ENCODE results near the gene PGAM2.

Gene PGAM2

GRCh38 chr7:44063894-44064651, 1.3 kb downstream of the PGAM2 start:
- no peak for DNase-seq

GRCh38 chr7:44063547-44063893, 1.8 kb downstream of the PGAM2 start:
- no peak for DNase-seq

DNA sequence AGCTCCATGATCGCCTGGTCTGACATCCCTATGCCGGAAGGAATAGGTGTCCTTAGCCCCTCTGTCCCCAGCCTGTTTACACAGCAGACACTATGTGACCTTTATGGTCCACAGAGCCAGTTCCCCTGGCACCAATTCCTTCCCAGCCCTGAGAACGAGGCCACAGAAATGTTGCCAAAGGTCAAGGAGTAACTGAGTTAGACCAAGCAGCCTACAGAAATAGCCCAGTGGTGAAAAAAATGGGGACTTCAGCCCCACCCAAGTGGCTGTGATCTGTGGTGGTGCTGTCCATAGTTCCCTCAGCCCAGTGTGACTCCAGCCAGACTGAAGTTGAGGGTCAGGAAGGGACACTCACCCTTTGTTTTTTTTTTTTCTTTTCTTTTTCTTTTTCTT, 2.5 kb downstream of the PGAM2 start:
- no peak for DNase-seq

- DNase-seq, result no peak
Measured at GRCh38 chr7:44062180-44062902, 3.0 kb downstream of the PGAM2 start.

DNA sequence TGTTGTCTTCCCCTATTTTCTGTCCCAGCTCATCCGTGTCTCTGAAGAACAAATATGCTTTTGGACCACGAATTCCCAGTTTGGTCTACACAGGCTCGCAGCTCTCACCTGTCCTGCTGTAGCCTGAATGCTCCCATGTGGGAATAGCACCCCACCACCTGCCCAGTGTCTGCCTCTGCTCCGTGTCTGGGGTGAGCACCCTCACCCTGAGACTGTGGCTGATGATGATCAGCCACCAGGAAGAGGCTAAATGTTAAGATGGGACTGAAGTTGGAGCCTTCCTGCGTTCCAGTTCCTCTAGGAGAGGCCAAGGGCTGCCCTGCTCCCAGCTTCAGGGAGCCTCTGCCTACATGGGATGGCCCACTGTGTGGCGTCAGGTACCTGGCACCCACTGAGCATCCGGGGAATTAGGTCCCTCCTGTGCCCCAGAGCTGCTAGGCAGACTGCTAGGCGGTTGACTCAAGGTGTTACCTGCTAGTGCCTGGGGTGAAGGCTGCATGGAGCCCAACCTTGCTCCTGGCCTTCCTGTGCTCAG, 3.7 kb downstream of the PGAM2 start:
- no peak for DNase-seq

DNA sequence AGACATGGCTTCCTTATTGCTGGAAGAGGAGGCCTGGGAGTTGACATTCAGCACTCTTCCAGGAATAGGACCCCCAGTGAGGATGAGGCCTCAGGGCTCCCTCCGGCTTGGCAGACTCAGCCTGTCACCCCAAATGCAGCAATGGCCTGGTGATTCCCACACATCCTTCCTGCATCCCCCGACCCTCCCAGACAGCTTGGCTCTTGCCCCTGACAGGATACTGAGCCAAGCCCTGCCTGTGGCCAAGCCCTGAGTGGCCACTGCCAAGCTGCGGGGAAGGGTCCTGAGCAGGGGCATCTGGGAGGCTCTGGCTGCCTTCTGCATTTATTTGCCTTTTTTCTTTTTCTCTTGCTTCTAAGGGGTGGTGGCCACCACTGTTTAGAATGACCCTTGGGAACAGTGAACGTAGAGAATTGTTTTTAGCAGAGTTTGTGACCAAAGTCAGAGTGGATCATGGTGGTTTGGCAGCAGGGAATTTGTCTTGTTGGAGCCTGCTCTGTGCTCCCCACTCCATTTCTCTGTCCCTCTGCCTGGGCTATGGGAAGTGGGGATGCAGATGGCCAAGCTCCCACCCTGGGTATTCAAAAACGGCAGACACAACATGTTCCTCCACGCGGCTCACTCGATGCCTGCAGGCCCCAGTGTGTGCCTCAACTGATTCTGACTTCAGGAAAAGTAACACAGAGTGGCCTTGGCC, 4.3 kb downstream of the PGAM2 start:
- DNase-seq, result no peak

- DNase-seq, result no peak
Measured at GRCh38 chr7:44060091-44060947, 5.0 kb downstream of the PGAM2 start.

DNA sequence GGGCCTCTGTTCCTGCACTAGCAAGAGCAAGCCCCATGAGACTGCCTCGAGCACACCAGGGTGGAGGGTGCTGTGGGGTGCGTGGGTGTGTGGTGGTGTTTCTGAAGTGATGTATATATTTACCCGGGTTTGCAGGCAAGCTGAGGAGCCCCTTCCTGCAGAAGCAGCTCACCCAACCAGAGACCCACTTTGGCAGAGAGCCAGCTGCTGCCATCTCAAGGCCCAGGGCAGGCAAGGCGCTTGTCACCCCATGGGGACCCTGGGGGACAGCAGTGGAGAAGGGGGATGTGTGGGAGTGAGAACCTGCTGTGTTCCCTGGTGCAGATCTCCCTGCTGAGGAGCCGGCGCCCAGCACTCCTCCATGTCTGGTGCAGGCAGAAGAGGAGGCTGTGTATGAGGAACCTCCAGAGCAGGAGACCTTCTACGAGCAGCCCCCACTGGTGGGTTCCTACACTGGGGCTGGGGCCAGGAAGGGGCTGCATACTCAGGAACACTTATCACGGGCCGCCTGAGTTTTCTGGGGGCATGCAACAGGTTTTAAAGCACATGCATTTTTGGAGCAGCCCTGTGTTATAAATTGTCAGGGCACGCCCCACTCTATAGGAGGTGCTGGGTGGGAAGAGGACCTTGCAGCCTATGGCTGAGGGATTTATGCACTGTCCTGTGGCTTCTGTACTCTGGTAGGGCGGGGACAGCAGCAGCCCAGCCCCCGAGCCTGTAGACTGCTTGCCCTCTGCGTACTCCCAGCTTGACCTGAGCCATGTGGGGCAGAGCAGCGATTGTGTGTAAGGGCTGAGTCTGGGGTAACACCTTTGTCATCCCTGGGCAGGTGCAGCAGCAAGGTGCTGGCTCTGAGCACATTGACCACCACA, 5.9 kb downstream of the PGAM2 start:
- no peak for DNase-seq

DNA sequence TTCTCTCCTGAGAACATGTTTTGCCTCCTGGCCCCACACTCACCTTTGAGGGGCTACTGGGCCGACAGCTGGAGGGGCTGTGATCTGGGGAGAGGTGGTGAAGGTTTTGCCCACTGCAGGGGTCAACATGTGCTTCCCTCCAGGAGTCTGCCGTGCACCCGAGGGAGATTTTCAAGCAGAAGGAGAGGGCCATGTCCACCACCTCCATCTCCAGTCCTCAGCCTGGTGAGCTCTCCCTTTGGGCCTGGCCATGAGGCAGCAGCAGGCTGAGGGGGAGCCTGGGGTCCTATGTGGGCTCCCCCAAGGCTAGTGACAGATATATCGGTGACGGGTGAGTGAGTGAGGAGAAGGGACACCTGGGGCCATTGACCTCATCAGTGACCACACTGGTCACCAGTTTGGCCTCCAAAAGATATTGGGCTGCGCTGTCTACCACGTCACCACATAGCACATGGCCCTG, 6.6 kb downstream of the PGAM2 start:
- DNase-seq, result no peak

DNA sequence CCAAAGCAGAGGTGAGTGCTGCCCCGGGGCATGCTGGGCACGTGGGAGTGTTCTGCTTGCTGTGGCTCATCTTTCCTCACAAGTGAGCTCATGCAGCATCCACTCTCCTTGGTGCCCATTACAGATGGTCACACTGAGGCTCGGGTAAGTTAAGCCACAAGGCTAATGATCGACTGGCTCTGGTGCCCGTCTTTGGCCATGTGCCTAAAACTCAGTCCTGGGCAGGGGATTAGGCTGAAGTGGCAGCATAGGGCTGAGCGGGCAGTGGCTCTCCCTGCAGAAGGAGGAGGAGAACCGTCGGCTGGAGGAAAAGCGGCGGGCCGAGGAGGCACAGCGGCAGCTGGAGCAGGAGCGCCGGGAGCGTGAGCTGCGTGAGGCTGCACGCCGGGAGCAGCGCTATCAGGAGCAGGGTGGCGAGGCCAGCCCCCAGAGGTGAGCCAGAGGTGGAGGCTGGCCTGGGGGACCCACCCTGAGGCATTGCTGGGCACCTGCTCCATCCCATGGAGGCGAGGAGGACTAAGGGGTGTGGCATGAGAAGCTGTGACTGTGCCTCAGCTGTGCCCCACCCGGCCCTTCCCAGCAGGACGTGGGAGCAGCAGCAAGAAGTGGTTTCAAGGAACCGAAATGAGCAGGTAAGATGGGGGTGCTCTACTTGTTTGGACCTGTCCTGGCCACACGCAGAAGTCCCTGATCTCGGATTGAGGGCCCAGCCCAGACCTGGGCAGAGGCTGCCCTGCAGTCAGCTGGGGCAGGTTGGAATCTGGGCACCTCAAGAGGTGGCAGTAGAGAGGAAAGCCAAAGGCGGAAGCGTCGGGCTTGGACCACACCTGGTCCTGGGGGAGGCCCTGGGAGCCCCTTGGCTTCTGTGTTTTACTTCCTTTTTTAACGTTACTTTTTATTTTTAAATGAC, 7.3 kb downstream of the PGAM2 start:
- DNase-seq, result no peak

GRCh38 chr7:44057181-44057848, 8.1 kb downstream of the PGAM2 start:
- no peak for DNase-seq

- DNase-seq, result no peak
Measured at GRCh38 chr7:44056681-44057080, 8.7 kb downstream of the PGAM2 start.

DNA sequence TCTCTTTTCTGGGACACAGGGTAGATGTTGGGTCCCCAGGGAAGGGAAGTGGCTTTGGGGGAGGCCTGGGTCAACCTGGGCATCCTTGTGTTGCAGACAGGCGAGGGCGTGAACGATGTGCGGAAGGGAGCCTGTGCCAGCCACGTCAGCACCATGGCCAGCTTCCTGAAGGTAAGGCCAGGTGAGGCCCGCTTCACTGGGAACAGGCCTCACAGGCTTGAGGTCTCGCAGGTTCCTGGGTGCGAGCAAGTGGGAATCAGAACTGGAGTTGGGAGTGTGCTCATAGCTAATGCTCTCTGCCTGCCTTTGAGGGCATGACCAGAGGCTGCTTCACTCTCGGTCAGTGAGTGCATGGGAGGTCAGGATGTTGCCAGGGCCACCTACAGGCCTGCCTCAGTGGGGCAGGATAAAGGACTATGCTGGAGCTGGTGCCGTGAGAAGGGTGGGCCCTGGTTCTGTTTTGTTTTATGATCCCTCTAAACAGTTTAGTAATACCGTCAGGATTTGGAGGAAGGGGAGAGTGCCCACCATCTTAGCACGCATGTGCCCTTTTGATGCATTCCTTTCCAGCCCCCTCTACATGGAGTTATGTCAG, 12.5 kb downstream of the PGAM2 start:
- no peak for DNase-seq

GRCh38 chr7:44051611-44052220, 13.7 kb downstream of the PGAM2 start:
- DNase-seq, result no peak

GRCh38 chr7:44050915-44051560, 14.3 kb downstream of the PGAM2 start:
- DNase-seq, result no peak

GRCh38 chr7:44050121-44050914, 15.0 kb downstream of the PGAM2 start:
- no peak for DNase-seq

DNA sequence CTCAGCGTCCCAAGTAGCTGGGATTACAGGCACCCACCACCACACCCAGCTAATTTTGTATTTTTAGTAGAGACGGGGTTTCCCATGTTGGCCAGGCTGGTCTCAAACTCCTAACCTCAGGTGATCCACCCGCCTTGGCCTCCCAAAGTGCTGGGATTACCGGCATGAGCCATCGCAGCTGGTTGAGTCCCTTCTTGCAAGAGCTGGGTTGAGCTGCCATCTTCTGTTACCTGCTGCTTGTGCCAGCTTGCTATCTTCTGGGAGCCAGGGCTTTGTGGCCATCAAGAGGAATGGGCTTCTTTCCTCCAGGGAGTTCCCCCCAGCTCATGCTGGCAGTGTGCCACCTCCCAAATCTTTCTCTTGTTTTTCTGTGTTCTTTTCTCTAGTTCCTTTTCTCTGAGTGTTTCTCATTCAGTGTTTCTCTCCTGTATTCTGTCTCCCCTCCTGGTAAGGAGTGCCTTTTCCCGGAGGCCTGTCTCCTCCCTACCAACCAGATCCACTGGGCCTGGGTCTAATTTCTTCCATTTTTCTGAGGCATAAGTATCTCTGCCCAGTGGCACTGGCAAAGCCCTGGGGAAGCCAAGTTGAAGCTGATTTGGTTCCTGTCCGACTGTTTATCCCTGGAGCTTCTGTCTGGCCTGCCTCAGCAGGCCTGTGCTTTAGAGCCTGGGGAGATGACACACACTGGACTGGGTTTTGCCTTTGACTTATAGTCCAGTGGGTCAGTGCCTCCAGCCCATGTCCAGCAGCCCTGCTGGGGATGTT, 17.2 kb downstream of the PGAM2 start:
- no peak for DNase-seq
